ENCODE results near the gene KIF21B.
"Not testable (repeated sequence)": the region's sequence is repeated elsewhere in the genome, so short reads cannot be mapped to it uniquely, and the experiment has no call there.

Gene KIF21B

GRCh38 chr1:200951016-200951415 lies 72.5 kb downstream of the KIF21B start:
- DNase-seq (ENCODE audit: low read depth in 2 of 2) = no peak

GRCh38 chr1:200949626-200950025 lies 73.9 kb downstream of the KIF21B start:
- no peak for DNase-seq (ENCODE audit: low read depth in 2 of 2)

GRCh38 chr1:200947059-200947566 lies 76.4 kb downstream of the KIF21B start:
- no peak for DNase-seq (ENCODE audit: low read depth in 2 of 2)

DNA sequence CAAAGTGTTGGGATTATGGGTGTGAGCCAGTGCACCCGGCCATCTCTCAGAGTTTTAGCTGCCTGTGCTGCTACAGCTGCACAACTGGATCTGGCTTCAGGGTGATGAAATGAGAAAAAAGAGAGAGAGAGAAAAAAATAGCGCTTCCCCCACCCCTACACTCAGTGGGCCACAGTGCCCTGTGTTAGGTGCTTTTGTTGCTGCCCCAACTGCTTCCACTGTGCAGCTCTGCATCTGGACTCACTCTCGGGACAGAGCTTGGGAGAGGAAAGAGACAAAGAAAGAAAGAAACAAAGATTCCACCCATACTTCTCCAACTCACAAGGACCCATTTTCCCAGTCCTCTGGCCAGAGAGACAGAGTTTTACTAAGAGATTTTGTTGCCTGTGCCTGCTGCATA lies 78.4 kb downstream of the KIF21B start:
- DNase-seq (ENCODE audit: low read depth in 2 of 2) = no peak

GRCh38 chr1:200938955-200939354 lies 84.6 kb downstream of the KIF21B start:
- DNase-seq (ENCODE audit: low read depth in 2 of 2) = no peak

DNA sequence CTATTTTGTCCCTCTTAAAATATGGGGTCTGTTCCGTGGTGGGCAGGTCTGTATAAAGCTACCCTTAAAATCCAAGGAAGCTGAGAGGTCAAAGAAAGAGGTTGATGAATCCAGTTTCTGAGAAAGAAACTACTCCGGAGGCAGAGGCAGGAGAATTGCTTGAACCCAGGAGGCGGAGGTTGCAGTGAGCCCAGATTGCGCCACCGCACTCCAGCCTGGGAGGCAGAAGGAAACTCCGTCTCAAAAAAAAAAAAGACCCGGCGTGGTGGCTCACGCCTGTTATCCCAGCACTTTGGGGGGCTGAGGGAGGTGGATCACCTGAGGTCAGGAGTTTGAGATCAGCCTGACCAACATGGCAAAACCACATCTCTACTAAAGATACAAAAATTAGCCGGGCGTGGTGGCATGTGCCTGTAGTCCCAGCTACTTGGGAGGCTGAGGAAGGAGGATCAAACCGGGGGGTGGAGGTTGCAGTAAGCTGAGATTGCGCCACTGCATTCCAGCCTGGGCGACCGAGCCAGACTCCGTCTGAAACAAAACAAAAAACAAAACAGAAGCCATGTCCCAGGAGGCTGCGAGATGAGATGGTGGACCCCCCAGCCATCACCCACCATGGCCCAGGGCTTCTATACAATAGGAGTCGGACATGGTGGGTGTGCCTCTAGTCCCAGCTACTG lies 88.1 kb downstream of the KIF21B start:
- not testable (repeated sequence) for DNase-seq (ENCODE audit: low read depth in 2 of 2)

DNA sequence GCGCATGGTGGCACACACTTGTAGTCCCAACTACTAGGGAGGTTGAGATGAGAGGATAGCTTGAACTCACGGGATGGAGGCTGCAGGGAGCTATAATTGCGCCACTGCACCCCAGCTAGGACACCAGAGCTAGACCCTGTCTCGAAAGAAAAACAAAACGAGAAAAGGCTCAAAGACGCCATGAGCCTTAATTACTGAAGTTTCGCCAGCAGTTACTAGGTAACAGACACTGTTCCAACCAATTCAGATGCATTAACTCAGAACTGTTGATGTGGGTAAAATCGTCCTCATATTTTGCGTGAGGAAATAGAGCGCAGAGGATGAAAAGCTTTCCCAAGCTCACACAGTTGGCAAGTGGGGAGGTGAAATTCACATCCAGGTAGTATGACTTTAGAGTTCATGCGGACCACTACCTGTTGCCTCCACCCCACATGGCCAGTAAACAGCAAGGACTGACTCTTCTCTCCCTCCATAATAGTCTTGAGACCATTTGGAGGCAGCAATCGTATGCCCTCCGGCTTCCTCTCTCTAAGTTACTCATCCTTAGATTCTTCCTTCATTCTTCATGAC lies 88.8 kb downstream of the KIF21B start:
- DNase-seq (ENCODE audit: low read depth in 2 of 2) = no peak

GRCh38 chr1:200931776-200932175 lies 91.7 kb downstream of the KIF21B start:
- DNase-seq (ENCODE audit: low read depth in 2 of 2) = no peak

GRCh38 chr1:200930285-200930684 lies 93.2 kb downstream of the KIF21B start:
- DNase-seq (ENCODE audit: low read depth in 2 of 2) = not testable (repeated sequence)

- DNase-seq (ENCODE audit: low read depth in 2 of 2) = no peak
Observed at GRCh38 chr1:200929530-200930278, 93.8 kb downstream of the KIF21B start.

DNA sequence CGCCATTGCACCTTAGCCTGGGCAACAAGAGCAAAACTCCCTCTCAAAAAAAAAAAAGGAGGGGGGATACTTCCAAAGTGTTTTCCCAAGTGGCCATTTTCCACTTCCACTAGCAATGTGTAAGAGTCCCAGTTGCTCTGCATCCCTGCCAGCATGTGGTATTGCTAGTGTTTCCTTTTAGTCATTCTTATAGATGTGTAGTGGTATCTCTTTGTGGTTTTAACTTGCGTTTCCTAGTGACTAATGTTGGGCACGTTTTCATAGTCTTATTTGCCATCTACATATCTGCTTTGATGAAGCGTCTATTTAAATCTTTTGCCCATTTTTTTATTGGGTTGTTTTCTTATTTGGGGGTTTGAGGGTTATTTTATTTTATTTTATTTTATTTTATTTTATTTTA lies 97.7 kb downstream of the KIF21B start:
- DNase-seq (ENCODE audit: low read depth in 2 of 2) = no peak

GRCh38 chr1:200923601-200924000 lies 99.9 kb downstream of the KIF21B start:
- DNase-seq (ENCODE audit: low read depth in 2 of 2) = no peak

DNA sequence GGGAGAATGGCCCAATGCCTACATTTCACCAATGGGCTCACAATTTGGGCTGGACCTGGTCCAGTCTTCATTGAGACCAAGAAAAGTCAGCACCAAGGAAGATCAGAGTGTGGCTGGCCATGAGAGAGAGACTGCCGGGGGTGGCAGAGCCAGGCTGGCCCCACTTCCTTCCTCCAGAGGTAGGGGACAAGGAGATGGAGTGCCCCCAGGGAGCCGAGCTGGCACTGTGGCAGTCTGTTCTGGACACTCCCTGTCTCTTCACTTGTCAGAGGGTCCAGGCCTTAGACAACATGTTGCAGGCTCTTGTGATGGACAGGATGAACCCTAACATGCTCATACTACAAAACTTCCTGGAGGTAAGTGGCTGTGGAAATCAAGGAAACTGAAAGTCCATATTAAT lies 101.1 kb downstream of the KIF21B start:
- DNase-seq (ENCODE audit: low read depth in 2 of 2) = no peak

GRCh38 chr1:200921571-200922110 lies 101.9 kb downstream of the KIF21B start:
- no peak for DNase-seq (ENCODE audit: low read depth in 2 of 2)
